Neuron (in vitro differentiated cells): ENCODE measurements around the gene STRADB.
"Not testable (repeated sequence)": the region's sequence is repeated elsewhere in the genome, so short reads cannot be mapped to it uniquely, and the experiment has no call there.

Source experiments
- H2AFZ ChIP-seq: one replicate; pipeline ENCODE4 v1.6.1; 2013; ENCODE audit warnings: low read depth, mild to moderate bottlenecking, inconsistent platforms, low read length, moderate library complexity
- H3K27me3 ChIP-seq: one replicate; pipeline ENCODE4 v1.6.1; 2013; ENCODE audit warnings: low read length; ENCODE audit not compliant: insufficient read depth
- H3K36me3 ChIP-seq: one replicate; pipeline ENCODE4 v1.6.1; 2013; ENCODE audit warnings: low read length; ENCODE audit not compliant: insufficient read depth
- H3K4me1 ChIP-seq: one replicate; pipeline ENCODE4 v1.6.1; 2013; ENCODE audit warnings: low read length; ENCODE audit not compliant: insufficient read depth
- H3K4me3 ChIP-seq: 2 replicates; pipeline ENCODE4 v1.5.1; 2013; ENCODE audit warnings: mild to moderate bottlenecking, low read length, moderate library complexity
- H3K9me3 ChIP-seq: one replicate; pipeline ENCODE4 v1.6.1; 2013; ENCODE audit warnings: low read length

The STRADB gene

DNA sequence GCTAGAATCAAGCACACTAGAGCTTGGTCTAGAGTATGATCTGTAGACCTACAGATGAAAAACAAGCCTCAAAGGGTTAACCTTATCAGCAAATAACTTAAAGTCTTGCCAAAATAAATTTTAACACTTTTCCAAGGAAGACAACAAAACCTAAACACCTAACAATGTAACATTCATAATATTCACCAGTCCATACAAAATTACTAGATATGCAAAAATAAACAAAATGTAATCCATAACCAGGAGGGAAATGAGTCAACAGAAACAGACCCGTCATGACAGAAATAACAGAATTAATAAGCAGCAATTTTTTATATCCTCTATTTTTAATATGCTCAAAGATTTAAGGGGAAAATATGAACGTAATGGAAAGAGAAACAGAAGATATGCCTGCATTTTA, 36.4 kb upstream of the STRADB start:
- H3K4me3 ChIP-seq: no peak overlapping the region
- H3K9me3 ChIP-seq: peaks cover 2% of the 10 kb centered on the region
- peaks cover 3% of the 10 kb centered on the region for H3K36me3 ChIP-seq

DNA sequence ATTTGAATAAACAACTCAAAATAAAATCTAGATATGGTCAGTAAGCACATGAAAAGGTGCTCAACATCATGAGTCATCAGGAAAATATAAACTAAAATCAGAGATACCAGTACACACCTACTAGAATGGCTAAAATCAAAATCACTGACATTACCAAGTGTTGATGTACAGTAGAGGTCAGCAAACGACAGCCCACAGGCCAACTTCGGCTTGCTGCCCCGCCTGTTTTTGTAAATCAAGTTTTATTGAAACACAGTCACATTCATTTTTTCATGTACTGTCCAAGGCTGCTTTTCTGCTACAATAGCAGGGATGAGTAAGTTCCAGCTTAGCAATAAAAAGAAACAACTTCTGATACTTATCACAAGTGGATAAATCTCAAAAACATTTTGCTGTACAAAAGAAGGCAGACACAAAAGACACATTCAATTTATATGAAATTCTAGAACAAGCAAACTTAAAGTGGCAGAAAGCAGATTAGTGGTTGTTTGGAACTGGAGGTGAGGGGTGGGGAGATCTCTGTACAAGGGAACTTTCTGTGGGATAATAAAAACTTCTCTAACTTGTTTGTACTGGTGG, 32.4 kb upstream of the STRADB start:
- Histone ChIP-seq H3K4me1 (peaks cover 29% of the 10 kb centered on the region), H3K4me3 (no peak overlapping the region), H2AFZ (no peak overlapping the region), H3K36me3 (peaks cover 3% of the 10 kb centered on the region), H3K9me3 (no peaks in the 10 kb centered on the region), H3K27me3 (no peaks in the 10 kb centered on the region)

More for the DNA sequence above, 36.4 kb upstream of the STRADB start:
- no peak overlapping the region for H2AFZ ChIP-seq
- no peaks in the 10 kb centered on the region for H3K27me3 ChIP-seq
- peaks cover 6% of the 10 kb centered on the region for H3K4me1 ChIP-seq

- Histone ChIP-seq H3K36me3 (peaks cover 3% of the 10 kb centered on the region), H3K4me1 (peaks cover 26% of the 10 kb centered on the region), H2AFZ (no peak overlapping the region), H3K27me3 (no peaks in the 10 kb centered on the region), H3K4me3 (no peak overlapping the region), H3K9me3 (no peaks in the 10 kb centered on the region)
Observed at GRCh38 chr2:201419986-201420385, 31.6 kb upstream of the STRADB start.

- Histone ChIP-seq H3K4me3 (no peak overlapping the region), H3K27me3 (no peaks in the 10 kb centered on the region), H3K4me1 (peaks cover 26% of the 10 kb centered on the region), H2AFZ (no peak overlapping the region), H3K9me3 (no peaks in the 10 kb centered on the region), H3K36me3 (peaks cover 3% of the 10 kb centered on the region)
Observed at GRCh38 chr2:201420442-201421113, 31.0 kb upstream of the STRADB start.

GRCh38 chr2:201425952-201426351, 25.6 kb upstream of the STRADB start:
- no peaks in the 10 kb centered on the region for H3K27me3 ChIP-seq
- H3K9me3 ChIP-seq: no peaks in the 10 kb centered on the region
- no peaks in the 10 kb centered on the region for H3K36me3 ChIP-seq
- no peak overlapping the region for H3K4me3 ChIP-seq
- peaks cover 16% of the 10 kb centered on the region for H3K4me1 ChIP-seq
- H2AFZ ChIP-seq: no peak overlapping the region

- not testable (repeated sequence) for H3K9me3 ChIP-seq, H3K36me3 ChIP-seq, H3K27me3 ChIP-seq, H2AFZ ChIP-seq, H3K4me3 ChIP-seq, H3K4me1 ChIP-seq
Observed at GRCh38 chr2:201428366-201428765, 23.2 kb upstream of the STRADB start.

DNA sequence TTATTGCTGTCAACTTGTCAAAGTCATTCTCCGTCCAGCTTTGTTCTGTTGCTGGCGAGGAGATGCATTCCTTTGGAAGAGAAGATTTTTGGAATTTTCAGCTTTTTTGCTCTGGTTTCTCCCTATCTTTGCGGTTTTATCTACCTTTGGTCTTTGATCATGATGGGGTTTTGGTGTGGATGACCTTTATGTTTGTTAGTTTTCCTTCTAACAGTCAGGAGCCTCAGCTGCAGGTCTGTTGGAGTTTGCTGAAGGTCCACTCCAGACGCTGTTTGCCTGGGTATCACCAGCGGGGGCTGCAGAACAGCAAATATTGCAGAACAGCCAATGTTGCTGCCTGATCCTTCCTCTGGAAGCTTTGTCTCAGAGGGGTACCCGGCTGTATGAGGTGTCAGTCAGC, 21.7 kb upstream of the STRADB start:
- H3K4me1 ChIP-seq: peaks cover 11% of the 10 kb centered on the region
- not testable (repeated sequence) for H3K4me3 ChIP-seq, H3K9me3 ChIP-seq, H2AFZ ChIP-seq, H3K36me3 ChIP-seq, H3K27me3 ChIP-seq

DNA sequence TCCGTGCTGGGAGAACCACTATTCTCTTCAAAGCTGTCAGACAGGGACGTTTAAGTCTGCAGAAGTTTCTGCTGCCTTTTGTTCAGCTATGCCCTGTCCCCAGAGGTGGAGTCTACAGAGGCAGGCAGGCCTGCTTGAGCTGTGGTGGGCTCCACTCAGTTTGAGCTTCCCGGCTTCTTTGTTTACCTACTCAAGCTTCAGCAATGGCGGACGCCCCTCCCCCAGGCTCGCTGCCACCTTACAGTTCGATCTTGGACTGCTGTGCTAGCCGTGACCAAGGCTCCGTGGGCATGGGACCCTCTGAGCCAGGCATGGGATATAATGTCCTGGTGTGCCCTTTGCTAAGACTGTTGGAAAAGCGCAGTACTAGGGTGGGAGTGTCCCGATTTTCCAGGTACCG, 21.2 kb upstream of the STRADB start:
- H2AFZ ChIP-seq, H3K36me3 ChIP-seq, H3K4me3 ChIP-seq, H3K9me3 ChIP-seq, H3K27me3 ChIP-seq: not testable (repeated sequence)
- peaks cover 11% of the 10 kb centered on the region for H3K4me1 ChIP-seq

DNA sequence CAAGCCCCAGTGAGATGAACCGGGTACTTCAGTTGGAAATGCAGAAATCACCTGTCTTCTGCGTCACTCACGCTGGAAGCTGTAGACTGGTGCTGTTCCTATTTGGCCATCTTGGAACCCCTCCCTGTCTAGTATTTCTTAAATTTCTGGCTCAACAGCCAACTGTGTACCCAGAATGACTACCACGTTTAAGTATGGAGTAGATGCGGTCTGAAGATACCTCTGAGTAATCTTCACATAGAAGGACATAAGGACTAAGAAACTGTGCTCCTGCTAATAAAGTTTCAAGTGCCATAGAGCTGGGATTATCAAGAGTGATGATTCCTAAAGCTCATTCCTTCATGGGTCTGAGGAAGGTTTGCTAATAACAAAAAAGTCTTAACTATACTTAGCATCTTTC, 20.7 kb upstream of the STRADB start:
- Histone ChIP-seq H3K27me3 (no peaks in the 10 kb centered on the region), H2AFZ (no peak overlapping the region), H3K36me3 (no peaks in the 10 kb centered on the region), H3K9me3 (no peaks in the 10 kb centered on the region), H3K4me1 (peaks cover 11% of the 10 kb centered on the region), H3K4me3 (no peak overlapping the region)

- H2AFZ ChIP-seq: no peak overlapping the region
- peaks cover 11% of the 10 kb centered on the region for H3K4me1 ChIP-seq
- no peak overlapping the region for H3K4me3 ChIP-seq
- no peaks in the 10 kb centered on the region for H3K9me3 ChIP-seq
- no peaks in the 10 kb centered on the region for H3K36me3 ChIP-seq
- H3K27me3 ChIP-seq: no peaks in the 10 kb centered on the region
Observed at GRCh38 chr2:201432038-201432620, 19.4 kb upstream of the STRADB start.

- H3K36me3 ChIP-seq: no peaks in the 10 kb centered on the region
- no peak overlapping the region for H3K4me3 ChIP-seq
- peaks cover 11% of the 10 kb centered on the region for H3K4me1 ChIP-seq
- no peaks in the 10 kb centered on the region for H3K27me3 ChIP-seq
- no peak overlapping the region for H2AFZ ChIP-seq
- H3K9me3 ChIP-seq: no peaks in the 10 kb centered on the region
Observed at GRCh38 chr2:201432621-201433393, 18.7 kb upstream of the STRADB start.

GRCh38 chr2:201433394-201433995, 18.0 kb upstream of the STRADB start:
- Histone ChIP-seq H3K4me3 (no peak overlapping the region), H3K9me3 (no peaks in the 10 kb centered on the region), H3K27me3 (no peaks in the 10 kb centered on the region), H2AFZ (no peak overlapping the region), H3K4me1 (peaks cover 11% of the 10 kb centered on the region), H3K36me3 (no peaks in the 10 kb centered on the region)

DNA sequence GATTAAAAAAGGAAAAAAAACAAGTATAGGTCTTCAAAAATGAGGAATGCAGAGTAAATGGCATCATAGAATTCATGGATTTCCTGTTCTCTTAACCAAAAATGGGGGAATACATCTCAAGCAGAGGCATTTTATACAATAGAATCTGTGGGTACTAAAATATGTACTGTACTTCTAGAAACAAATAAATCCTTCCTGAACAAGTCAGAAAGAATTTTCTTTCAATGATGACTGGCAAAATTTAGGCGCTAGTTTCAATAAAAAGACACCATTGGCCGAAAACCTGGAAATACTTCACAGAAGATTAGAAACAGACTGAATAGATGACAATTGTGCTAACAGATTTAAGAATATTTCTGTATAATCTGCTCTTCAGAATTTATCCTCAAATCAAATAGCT, 15.4 kb upstream of the STRADB start:
- no peaks in the 10 kb centered on the region for H3K9me3 ChIP-seq
- H3K27me3 ChIP-seq: no peaks in the 10 kb centered on the region
- no peak overlapping the region for H3K4me3 ChIP-seq
- H2AFZ ChIP-seq: no peak overlapping the region
- peaks cover 11% of the 10 kb centered on the region for H3K4me1 ChIP-seq
- H3K36me3 ChIP-seq: no peaks in the 10 kb centered on the region
